Duodenal mucosa (tissue), 2 donors: ENCODE results near the gene PRMT5.

ENCODE experiments used
- H3K27ac ChIP-seq: one replicate; pipeline ENCODE4 v1.7.0; 2013; ENCODE audit warnings: low read depth, low read length
- H3K27me3 ChIP-seq, 2 donors: one replicate each; pipeline ENCODE4 v1.7.0; 2013; ENCODE audit warnings: low read length in 2 of 2, control low read depth in 1 of 2; ENCODE audit not compliant: insufficient read depth in 2 of 2, control insufficient read depth in 1 of 2
- H3K36me3 ChIP-seq, 2 donors: one replicate each; pipeline ENCODE4 v1.7.0; 2013; ENCODE audit warnings: low read length in 2 of 2, control low read depth in 1 of 2; ENCODE audit not compliant: insufficient read depth in 2 of 2, control insufficient read depth in 1 of 2
- H3K4me1 ChIP-seq, 2 donors: one replicate each; pipeline ENCODE4 v1.7.0; 2013; ENCODE audit warnings: low read length in 2 of 2, control low read depth in 1 of 2; ENCODE audit not compliant: insufficient read depth in 2 of 2, control insufficient read depth in 1 of 2
- H3K4me3 ChIP-seq, 2 donors: one replicate each; pipeline ENCODE4 v1.7.0; 2013; ENCODE audit warnings: low read length in 2 of 2, low read depth in 1 of 2
- H3K9ac ChIP-seq, 2 donors: one replicate each; pipeline ENCODE4 v1.7.0; 2013; ENCODE audit warnings: low read length in 2 of 2, low read depth in 1 of 2
- H3K9me3 ChIP-seq, 2 donors: one replicate each; pipeline ENCODE4 v1.7.0; 2013; ENCODE audit warnings: low read length in 2 of 2, control low read depth in 1 of 2; ENCODE audit not compliant: control insufficient read depth in 1 of 2

The PRMT5 gene

DNA sequence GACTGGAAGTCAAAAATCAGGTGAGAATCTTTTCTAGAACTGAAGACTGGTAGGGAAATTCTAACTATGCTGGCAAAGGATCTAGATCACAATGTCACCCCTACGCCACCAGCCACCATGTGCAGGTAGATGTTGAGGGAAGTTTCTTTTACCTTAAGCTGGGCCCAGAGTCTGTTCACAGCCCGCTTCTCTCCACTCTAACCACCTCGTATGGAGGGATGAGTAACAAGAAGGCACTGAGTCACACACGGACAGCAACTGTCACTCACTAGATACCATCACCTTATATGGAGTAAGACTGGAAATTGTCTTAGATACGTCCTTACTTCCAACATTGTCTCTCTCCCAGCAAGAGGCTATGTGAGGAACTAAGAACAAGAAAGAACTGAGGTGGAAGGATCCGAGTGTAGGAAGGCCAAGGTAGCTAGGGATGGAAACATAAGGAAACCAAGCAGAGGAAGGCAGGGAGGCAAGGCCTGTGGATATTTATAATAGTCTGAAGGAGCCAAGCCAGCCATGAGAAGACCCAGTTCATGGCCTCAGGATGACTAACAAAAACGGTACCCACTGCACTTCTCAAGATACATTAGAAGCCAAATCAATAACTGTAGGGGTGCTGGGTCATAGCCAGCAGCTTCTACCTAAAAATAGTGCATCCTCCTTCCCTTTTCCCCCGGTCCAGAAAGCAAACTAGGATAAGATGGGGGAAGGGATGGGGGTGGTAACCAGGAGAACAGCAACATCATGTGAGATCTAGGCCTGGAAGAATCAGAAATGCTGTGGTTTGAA lies 30.7 kb downstream of the PRMT5 start:
- peaks cover 17 to 27% of the 10 kb centered on the region in 2 donors for H3K36me3 ChIP-seq
- no peak overlapping the region for H3K9ac ChIP-seq
- H3K4me3 ChIP-seq, result no peak overlapping the region
- H3K27ac ChIP-seq, result no peak overlapping the region
- H3K27me3 ChIP-seq, result no peaks in the 10 kb centered on the region
- H3K9me3 ChIP-seq, result no peaks in the 10 kb centered on the region
- peaks cover 4 to 5% of the 10 kb centered on the region in 2 donors for H3K4me1 ChIP-seq

DNA sequence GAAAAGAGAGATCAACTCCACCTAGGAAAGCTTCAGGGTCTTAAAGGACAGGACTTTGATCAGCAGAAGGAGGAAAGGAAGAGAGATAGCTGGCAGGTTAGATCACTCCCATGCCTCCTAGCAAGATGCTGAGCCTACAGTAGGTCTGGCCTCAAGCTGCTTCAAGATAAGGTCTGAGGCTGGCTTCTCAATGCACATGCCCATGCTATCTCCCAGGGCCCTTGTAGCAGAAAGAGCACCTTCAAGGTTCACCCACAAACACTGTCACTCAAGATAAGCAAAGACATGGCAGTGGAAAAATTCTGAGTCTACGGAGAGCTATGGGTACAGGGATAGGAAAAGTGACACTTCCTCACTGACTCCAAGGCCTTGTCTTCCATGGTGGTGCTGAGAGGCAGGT lies 31.8 kb downstream of the PRMT5 start:
- H3K27me3 ChIP-seq, result no peaks in the 10 kb centered on the region
- H3K27ac ChIP-seq, result no peak overlapping the region
- peaks cover 11 to 20% of the 10 kb centered on the region in 2 donors for H3K36me3 ChIP-seq
- H3K4me1 ChIP-seq, result peaks cover 4 to 5% of the 10 kb centered on the region in 2 donors
- no peak overlapping the region for H3K4me3 ChIP-seq
- H3K9ac ChIP-seq, result no peak overlapping the region
- no peaks in the 10 kb centered on the region for H3K9me3 ChIP-seq

DNA sequence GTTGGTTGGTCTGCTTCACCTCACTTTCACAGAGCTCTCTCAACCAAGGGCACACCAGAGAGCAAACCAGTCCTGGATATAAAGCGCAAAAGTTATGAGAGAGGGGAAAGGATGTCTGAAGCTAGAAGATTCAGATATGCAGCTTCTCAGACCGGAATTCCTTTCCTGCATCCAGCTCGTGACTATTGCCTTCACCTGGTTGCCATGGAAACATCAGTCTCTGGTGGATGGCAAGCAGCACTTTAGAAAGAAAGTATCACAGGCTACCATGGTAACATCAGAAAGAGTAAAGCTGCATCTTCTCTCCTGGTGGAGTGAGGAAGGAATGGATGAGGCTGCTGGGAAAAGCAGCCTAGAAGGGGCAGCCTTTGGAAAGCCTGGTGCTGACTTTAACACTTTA lies 32.4 kb downstream of the PRMT5 start:
- H3K4me3 ChIP-seq, result no peak overlapping the region
- H3K4me1 ChIP-seq, result peaks cover 4 to 5% of the 10 kb centered on the region in 2 donors
- H3K9me3 ChIP-seq, result no peaks in the 10 kb centered on the region
- no peak overlapping the region for H3K9ac ChIP-seq
- H3K36me3 ChIP-seq, result peaks cover 10 to 14% of the 10 kb centered on the region in 2 donors
- H3K27ac ChIP-seq, result no peak overlapping the region
- no peaks in the 10 kb centered on the region for H3K27me3 ChIP-seq

DNA sequence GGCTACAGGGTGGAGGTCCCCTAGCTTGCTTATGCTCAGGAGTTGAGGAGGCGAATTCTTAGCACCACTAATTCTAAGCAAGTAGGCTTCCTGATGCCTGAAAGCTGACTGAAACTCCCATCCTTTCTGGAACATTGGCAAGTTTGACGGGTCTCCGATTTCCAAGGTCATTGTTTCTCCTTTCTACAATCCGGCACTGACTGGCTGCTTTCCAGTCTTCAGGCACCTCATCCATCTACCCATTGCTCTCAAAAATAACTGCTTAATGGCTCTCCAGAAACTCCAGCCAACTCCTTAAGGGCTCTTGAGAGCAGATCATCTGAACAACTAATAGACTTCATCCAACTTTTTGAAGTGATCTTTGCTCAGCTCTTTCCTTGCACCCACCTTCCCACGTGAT lies 32.8 kb downstream of the PRMT5 start:
- Histone ChIP-seq H3K4me1 (peaks cover 4 to 5% of the 10 kb centered on the region in 2 donors), H3K4me3 (no peak overlapping the region), H3K9ac (no peak overlapping the region), H3K27me3 (no peaks in the 10 kb centered on the region), H3K36me3 (peaks cover 6 to 10% of the 10 kb centered on the region in 2 donors), H3K27ac (no peak overlapping the region), H3K9me3 (no peaks in the 10 kb centered on the region)

DNA sequence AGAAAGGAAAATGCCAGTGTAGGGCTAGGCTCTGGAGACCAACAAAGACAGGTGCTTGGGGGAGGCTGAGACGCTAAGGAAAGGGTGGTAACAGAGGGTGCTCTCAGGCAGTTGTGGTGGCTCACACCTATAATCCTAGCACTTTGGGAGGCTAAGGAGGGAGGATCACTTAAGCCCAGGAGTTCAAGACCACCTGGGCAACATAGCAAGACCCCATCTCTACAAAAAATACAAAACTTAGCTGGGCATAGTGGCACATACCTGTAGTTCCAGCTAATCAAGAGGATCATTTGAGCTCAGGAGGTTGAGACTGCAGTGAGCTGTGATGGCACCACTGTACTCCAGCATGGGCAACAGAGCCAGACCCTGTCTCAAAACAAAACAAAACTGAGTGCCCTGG lies 33.8 kb downstream of the PRMT5 start:
- H3K9ac ChIP-seq, result no peak overlapping the region
- peaks cover 0 to 2% of the 10 kb centered on the region in 2 donors for H3K36me3 ChIP-seq
- no peak overlapping the region for H3K4me3 ChIP-seq
- H3K4me1 ChIP-seq, result peaks cover 4 to 5% of the 10 kb centered on the region in 2 donors
- no peaks in the 10 kb centered on the region for H3K9me3 ChIP-seq
- H3K27me3 ChIP-seq, result no peaks in the 10 kb centered on the region
- H3K27ac ChIP-seq, result no peak overlapping the region

DNA sequence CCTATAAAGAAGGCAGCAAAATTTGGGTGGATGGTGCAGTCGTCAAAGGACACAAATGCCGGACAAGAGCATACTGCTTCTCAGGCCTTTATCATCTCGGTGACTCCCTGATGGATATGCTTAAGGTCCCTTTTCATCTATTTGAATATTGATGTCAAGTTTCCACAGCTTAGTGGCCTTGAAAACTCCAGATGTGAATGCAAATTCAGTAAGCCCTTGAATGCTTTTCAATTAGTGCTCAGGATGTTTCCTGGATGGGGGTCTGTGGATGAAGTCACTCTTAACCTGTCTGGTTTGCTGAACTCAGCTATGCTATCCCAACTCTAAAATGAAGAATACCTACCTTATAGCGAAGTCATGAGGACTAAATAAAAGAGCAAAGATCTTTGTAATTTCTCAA lies 35.5 kb downstream of the PRMT5 start:
- H3K36me3 ChIP-seq, result no peaks in the 10 kb centered on the region
- H3K27me3 ChIP-seq, result no peaks in the 10 kb centered on the region
- H3K27ac ChIP-seq, result no peak overlapping the region
- no peak overlapping the region for H3K4me3 ChIP-seq
- no peak overlapping the region for H3K9ac ChIP-seq
- H3K9me3 ChIP-seq, result no peaks in the 10 kb centered on the region
- peaks cover 0 to 4% of the 10 kb centered on the region in 2 donors for H3K4me1 ChIP-seq

DNA sequence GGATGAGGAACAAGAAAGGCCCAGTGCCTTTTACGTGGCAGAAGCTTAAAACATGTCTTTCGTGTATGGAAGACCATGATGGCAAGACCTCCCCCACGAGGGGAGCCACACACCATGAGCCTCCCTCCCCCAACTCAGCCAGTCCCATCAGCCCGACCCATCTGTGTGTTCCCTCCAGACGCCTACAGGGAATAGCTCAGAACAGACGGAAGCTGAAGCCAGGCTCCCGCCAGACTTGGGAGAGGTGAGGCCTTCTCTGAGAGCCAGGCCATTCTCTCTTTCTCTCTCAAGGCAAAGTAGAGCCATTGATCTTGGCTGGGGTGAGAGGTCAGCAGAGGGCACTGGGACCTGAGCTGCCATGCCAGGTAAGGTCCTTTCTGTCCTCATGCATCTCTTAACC lies 36.7 kb downstream of the PRMT5 start:
- H3K4me3 ChIP-seq, result no peak overlapping the region
- no peak overlapping the region for H3K9ac ChIP-seq
- H3K27ac ChIP-seq, result no peak overlapping the region
- H3K4me1 ChIP-seq, result peaks cover 7 to 16% of the 10 kb centered on the region in 2 donors
- no peaks in the 10 kb centered on the region for H3K27me3 ChIP-seq
- H3K9me3 ChIP-seq, result no peaks in the 10 kb centered on the region
- H3K36me3 ChIP-seq, result no peaks in the 10 kb centered on the region

DNA sequence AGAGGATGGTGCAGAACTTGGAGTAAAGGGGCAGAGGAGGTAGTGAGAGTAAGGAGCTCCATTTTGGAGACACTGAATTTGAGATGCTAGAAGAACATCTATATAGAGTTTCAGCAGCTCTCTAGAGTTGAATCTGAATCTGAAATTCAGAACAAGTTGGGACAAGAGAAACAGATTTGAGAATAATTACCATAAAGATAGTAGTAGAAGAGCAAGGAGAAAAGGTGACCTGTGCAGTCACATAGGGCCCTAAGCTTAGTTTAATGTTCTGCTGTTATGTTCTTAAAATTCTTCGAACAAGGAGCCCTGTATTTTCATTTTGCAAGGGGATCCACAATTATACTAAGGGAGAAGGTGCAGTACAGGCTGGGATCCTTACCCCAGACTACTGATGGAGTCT lies 38.8 kb downstream of the PRMT5 start:
- Histone ChIP-seq H3K9me3 (no peaks in the 10 kb centered on the region), H3K27ac (no peak overlapping the region), H3K4me1 (peaks cover 14 to 30% of the 10 kb centered on the region in 2 donors), H3K27me3 (no peaks in the 10 kb centered on the region), H3K9ac (no peak overlapping the region), H3K36me3 (no peaks in the 10 kb centered on the region), H3K4me3 (no peak overlapping the region)

DNA sequence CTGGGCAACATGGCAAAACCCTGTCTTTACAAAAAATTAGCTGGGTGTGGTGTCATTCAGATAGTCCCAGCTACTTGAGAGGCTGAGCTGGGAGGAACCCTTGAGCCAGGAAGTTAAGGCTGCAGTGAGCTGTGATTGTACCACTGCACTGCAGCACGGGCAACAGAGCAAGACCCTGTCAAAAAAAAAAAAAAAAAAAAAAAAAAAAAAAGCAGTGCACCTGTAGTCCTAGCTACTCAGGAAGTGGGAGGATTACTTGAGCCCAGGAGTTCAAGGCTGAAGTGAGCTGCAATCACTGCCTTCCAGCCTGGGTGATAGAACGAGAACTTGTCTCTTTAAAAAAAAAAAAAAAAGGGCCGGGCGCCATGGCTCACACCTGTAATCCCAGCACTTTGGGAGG lies 40.5 kb downstream of the PRMT5 start:
- H3K9ac ChIP-seq, result no peak overlapping the region
- no peaks in the 10 kb centered on the region for H3K27me3 ChIP-seq
- no peak overlapping the region for H3K4me3 ChIP-seq
- H3K4me1 ChIP-seq, result peaks cover 24 to 36% of the 10 kb centered on the region in 2 donors
- no peaks in the 10 kb centered on the region for H3K9me3 ChIP-seq
- no peaks in the 10 kb centered on the region for H3K36me3 ChIP-seq
- no peak overlapping the region for H3K27ac ChIP-seq

DNA sequence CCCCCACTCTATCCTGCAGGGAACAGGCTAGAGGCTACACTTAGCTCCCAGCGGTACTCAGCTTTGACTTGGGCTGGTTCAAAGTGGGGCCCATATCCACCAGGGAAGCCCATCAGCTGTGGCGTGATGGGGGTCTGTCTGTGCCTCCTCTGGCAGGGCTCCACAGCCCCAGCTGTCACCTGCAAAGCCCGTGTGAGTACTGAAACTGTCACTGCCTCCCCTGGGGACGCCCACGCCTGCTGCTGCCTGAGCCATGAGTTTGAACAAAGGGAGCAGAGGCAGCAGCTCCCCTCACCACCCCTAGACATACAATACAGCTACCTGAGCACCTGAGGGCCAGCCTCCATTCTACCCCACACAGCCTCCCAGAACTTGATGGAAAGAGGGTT lies 41.2 kb downstream of the PRMT5 start:
- Histone ChIP-seq H3K9ac (peak overlapping the region; percentile 13 to 48), H3K9me3 (no peaks in the 10 kb centered on the region), H3K27me3 (no peaks in the 10 kb centered on the region), H3K4me3 (peak overlapping the region; percentile 57 to 72), H3K4me1 (peaks cover 29 to 41% of the 10 kb centered on the region in 2 donors), H3K36me3 (no peaks in the 10 kb centered on the region), H3K27ac (no peak overlapping the region)
